ENCODE data around the gene BTLA.
"Not testable (repeated sequence)": the region's sequence is repeated elsewhere in the genome, so short reads cannot be mapped to it uniquely, and the experiment has no call there.

BTLA gene

GRCh38 chr3:112437146-112438022 is 61.9 kb downstream of the BTLA start:
- DNase-seq: peak in 1 of 2 donors; percentile 9

- DNase-seq: no peak
Observed at GRCh38 chr3:112429960-112430359, 69.3 kb downstream of the BTLA start.

- no peak for DNase-seq
Observed at GRCh38 chr3:112427123-112427522, 72.1 kb downstream of the BTLA start.

- DNase-seq: no peak
Observed at GRCh38 chr3:112425858-112426750, 73.2 kb downstream of the BTLA start.

GRCh38 chr3:112425382-112425781 is 73.9 kb downstream of the BTLA start:
- no peak for DNase-seq

GRCh38 chr3:112424394-112424793 is 74.9 kb downstream of the BTLA start:
- no peak for DNase-seq

GRCh38 chr3:112422921-112423320 is 76.4 kb downstream of the BTLA start:
- not testable (repeated sequence) for DNase-seq

- DNase-seq: not testable (repeated sequence)
Observed at GRCh38 chr3:112418526-112418925, 80.7 kb downstream of the BTLA start.

- DNase-seq: no peak
Observed at GRCh38 chr3:112417696-112418318, 81.5 kb downstream of the BTLA start.

GRCh38 chr3:112416391-112417212 is 82.7 kb downstream of the BTLA start:
- DNase-seq: no peak

GRCh38 chr3:112415390-112415789 is 83.9 kb downstream of the BTLA start:
- no peak for DNase-seq
